ENCODE data around the gene SLC9A2. TPM values are rescaled to one million over a fixed set of nuclear protein-coding genes. Genes with fewer than 3 reads are reported as not detected.
A peak's percentile ranks its signal among the peaks of the same experiment; 100 is the strongest.

SLC9A2 gene
- total and polyA plus RNA-seq, 5 donors from 2014 or later = not detected

GRCh38 chr2:102724016-102724490 lies 104.7 kb downstream of the SLC9A2 start:
- peaks cover 82% of the 10 kb centered on the region for H3K36me3 ChIP-seq (ENCODE audit: control insufficient read depth, insufficient read depth, low read length)
- H3K4me1 ChIP-seq (ENCODE audit: control insufficient read depth, insufficient read depth, low read length, poor library complexity, severe bottlenecking) = no peaks in the 10 kb centered on the region
- Mint-ChIP-seq H3K36me3 (peaks cover 67% of the 10 kb centered on the region), H3K27ac (peak overlapping the region in 1 of 3 donors; percentile 21), H3K4me1 (peaks cover 0 to 12% (median 1%) of the 10 kb centered on the region in 4 donors), H3K4me3 (no peak overlapping the region), H3K27me3 (no peaks in the 10 kb centered on the region), H3K9me3 (no peaks in the 10 kb centered on the region)
- no peaks in the 10 kb centered on the region for H3K27me3 ChIP-seq (ENCODE audit: control insufficient read depth, insufficient read depth, low read length)
- no peak overlapping the region for H3K4me3 ChIP-seq (ENCODE audit: low read depth, low read length)
- DNase-seq (no peak), ATAC-seq (ENCODE audit: low read depth in 2 of 2) (no peak)
- H3K27ac ChIP-seq (ENCODE audit: insufficient read depth, low read length, poor library complexity, severe bottlenecking) = no peak overlapping the region
- H3K9me3 ChIP-seq (ENCODE audit: control insufficient read depth in 2 of 2, low read length in 2 of 2) = no peaks in the 10 kb centered on the region

- H3K27me3 Mint-ChIP-seq = no peaks in the 10 kb centered on the region
- H3K4me3 Mint-ChIP-seq = no peak overlapping the region
- Histone ChIP-seq H3K27ac (ENCODE audit: insufficient read depth, low read length, poor library complexity, severe bottlenecking) (no peak overlapping the region), H3K36me3 (ENCODE audit: control insufficient read depth, insufficient read depth, low read length) (peaks cover 81% of the 10 kb centered on the region), H3K27me3 (ENCODE audit: control insufficient read depth, insufficient read depth, low read length) (no peaks in the 10 kb centered on the region), H3K4me3 (ENCODE audit: low read depth, low read length) (no peak overlapping the region), H3K4me1 (ENCODE audit: control insufficient read depth, insufficient read depth, low read length, poor library complexity, severe bottlenecking) (no peaks in the 10 kb centered on the region), H3K9me3 (ENCODE audit: control insufficient read depth in 2 of 2, low read length in 2 of 2) (no peaks in the 10 kb centered on the region)
- H3K9me3 Mint-ChIP-seq = no peaks in the 10 kb centered on the region
- no peak overlapping the region for H3K27ac Mint-ChIP-seq
- ATAC-seq (ENCODE audit: low read depth in 2 of 2) (no peak), DNase-seq (no peak)
- peaks cover 0 to 7% (median 1%) of the 10 kb centered on the region in 4 donors for H3K4me1 Mint-ChIP-seq
- H3K36me3 Mint-ChIP-seq = peaks cover 64% of the 10 kb centered on the region
Measured at GRCh38 chr2:102724553-102724952, 105.2 kb downstream of the SLC9A2 start.

GRCh38 chr2:102726128-102727087 lies 107.1 kb downstream of the SLC9A2 start:
- peaks cover 67% of the 10 kb centered on the region for H3K36me3 ChIP-seq (ENCODE audit: control insufficient read depth, insufficient read depth, low read length)
- no peaks in the 10 kb centered on the region for H3K4me1 ChIP-seq (ENCODE audit: control insufficient read depth, insufficient read depth, low read length, poor library complexity, severe bottlenecking)
- no peaks in the 10 kb centered on the region for H3K9me3 Mint-ChIP-seq
- peaks cover 0 to 6% (median 1%) of the 10 kb centered on the region in 4 donors for H3K4me1 Mint-ChIP-seq
- H3K4me3 ChIP-seq (ENCODE audit: low read depth, low read length) = no peak overlapping the region
- ATAC-seq (ENCODE audit: low read depth in 2 of 2) = no peak
- peak overlapping the region in 1 of 3 donors; percentile 60 for H3K27ac Mint-ChIP-seq
- H3K36me3 Mint-ChIP-seq = peaks cover 58% of the 10 kb centered on the region
- no peak overlapping the region for H3K27ac ChIP-seq (ENCODE audit: insufficient read depth, low read length, poor library complexity, severe bottlenecking)
- H3K9me3 ChIP-seq (ENCODE audit: control insufficient read depth in 2 of 2, low read length in 2 of 2) = no peaks in the 10 kb centered on the region
- H3K27me3 ChIP-seq (ENCODE audit: control insufficient read depth, insufficient read depth, low read length) = no peaks in the 10 kb centered on the region
- H3K4me3 Mint-ChIP-seq = no peak overlapping the region
- no peaks in the 10 kb centered on the region for H3K27me3 Mint-ChIP-seq
- no peak for DNase-seq

- no peak for ATAC-seq (ENCODE audit: low read depth in 2 of 2)
- peak overlapping the region; percentile 64 for H3K27ac ChIP-seq (ENCODE audit: insufficient read depth, low read length, poor library complexity, severe bottlenecking)
- Mint-ChIP-seq H3K4me1 (peaks cover 34 to 50% (median 45%) of the 10 kb centered on the region in 4 donors), H3K36me3 (peaks cover 11% of the 10 kb centered on the region), H3K4me3 (peak overlapping the region; percentile 95 to 98 (median 96)), H3K9me3 (no peaks in the 10 kb centered on the region), H3K27ac (peak overlapping the region; percentile 90 to 94 (median 94)), H3K27me3 (no peaks in the 10 kb centered on the region)
- H3K27me3 ChIP-seq (ENCODE audit: control insufficient read depth, insufficient read depth, low read length) = no peaks in the 10 kb centered on the region
- H3K36me3 ChIP-seq (ENCODE audit: control insufficient read depth, insufficient read depth, low read length) = peaks cover 6% of the 10 kb centered on the region
- H3K4me3 ChIP-seq (ENCODE audit: low read depth, low read length) = peak overlapping the region; percentile 97
- H3K9me3 ChIP-seq (ENCODE audit: control insufficient read depth in 2 of 2, low read length in 2 of 2) = no peaks in the 10 kb centered on the region
- H3K4me1 ChIP-seq (ENCODE audit: control insufficient read depth, insufficient read depth, low read length, poor library complexity, severe bottlenecking) = peaks cover 27% of the 10 kb centered on the region
- no peak for DNase-seq
Measured at GRCh38 chr2:102735416-102736109, 116.2 kb downstream of the SLC9A2 start.

- ATAC-seq (ENCODE audit: low read depth in 2 of 2) = no peak
- Mint-ChIP-seq H3K36me3 (peaks cover 7% of the 10 kb centered on the region), H3K27ac (peak overlapping the region; percentile 90 to 94 (median 94)), H3K9me3 (no peaks in the 10 kb centered on the region), H3K27me3 (no peaks in the 10 kb centered on the region), H3K4me3 (peak overlapping the region; percentile 95 to 98 (median 96)), H3K4me1 (peaks cover 34 to 50% (median 45%) of the 10 kb centered on the region in 4 donors)
- H3K27me3 ChIP-seq (ENCODE audit: control insufficient read depth, insufficient read depth, low read length) = no peaks in the 10 kb centered on the region
- H3K9me3 ChIP-seq (ENCODE audit: control insufficient read depth in 2 of 2, low read length in 2 of 2) = no peaks in the 10 kb centered on the region
- H3K4me3 ChIP-seq (ENCODE audit: low read depth, low read length) = peak overlapping the region; percentile 97
- no peak for DNase-seq
- H3K4me1 ChIP-seq (ENCODE audit: control insufficient read depth, insufficient read depth, low read length, poor library complexity, severe bottlenecking) = peaks cover 27% of the 10 kb centered on the region
- H3K36me3 ChIP-seq (ENCODE audit: control insufficient read depth, insufficient read depth, low read length) = peaks cover 6% of the 10 kb centered on the region
- H3K27ac ChIP-seq (ENCODE audit: insufficient read depth, low read length, poor library complexity, severe bottlenecking) = peak overlapping the region; percentile 64
Measured at GRCh38 chr2:102736110-102736409, 116.7 kb downstream of the SLC9A2 start.

- peak overlapping the region; percentile 90 to 94 (median 94) for H3K27ac Mint-ChIP-seq
- Histone ChIP-seq H3K27me3 (ENCODE audit: control insufficient read depth, insufficient read depth, low read length) (no peaks in the 10 kb centered on the region), H3K4me1 (ENCODE audit: control insufficient read depth, insufficient read depth, low read length, poor library complexity, severe bottlenecking) (peaks cover 27% of the 10 kb centered on the region), H3K27ac (ENCODE audit: insufficient read depth, low read length, poor library complexity, severe bottlenecking) (peak overlapping the region; percentile 64), H3K9me3 (ENCODE audit: control insufficient read depth in 2 of 2, low read length in 2 of 2) (no peaks in the 10 kb centered on the region), H3K4me3 (ENCODE audit: low read depth, low read length) (peak overlapping the region; percentile 97), H3K36me3 (ENCODE audit: control insufficient read depth, insufficient read depth, low read length) (peaks cover 4% of the 10 kb centered on the region)
- DNase-seq = peak; percentile 77 to 85 (median 82)
- H3K4me3 Mint-ChIP-seq = peak overlapping the region; percentile 95 to 98 (median 96)
- peaks cover 3% of the 10 kb centered on the region for H3K36me3 Mint-ChIP-seq
- no peaks in the 10 kb centered on the region for H3K27me3 Mint-ChIP-seq
- ATAC-seq (ENCODE audit: low read depth in 2 of 2) = peak; percentile 85 to 89
- H3K9me3 Mint-ChIP-seq = no peaks in the 10 kb centered on the region
- H3K4me1 Mint-ChIP-seq = peaks cover 34 to 50% (median 45%) of the 10 kb centered on the region in 4 donors
Measured at GRCh38 chr2:102736410-102737409, 117.4 kb downstream of the SLC9A2 start.

- Histone ChIP-seq H3K4me3 (ENCODE audit: low read depth, low read length) (peak overlapping the region; percentile 97), H3K9me3 (ENCODE audit: control insufficient read depth in 2 of 2, low read length in 2 of 2) (no peaks in the 10 kb centered on the region)
- peaks cover 34 to 50% (median 45%) of the 10 kb centered on the region in 4 donors for H3K4me1 Mint-ChIP-seq
Measured at GRCh38 chr2:102737431-102737830, 118.1 kb downstream of the SLC9A2 start.

More at GRCh38 chr2:102737431-102737830, 118.1 kb downstream of the SLC9A2 start:
- Histone ChIP-seq H3K27me3 (ENCODE audit: control insufficient read depth, insufficient read depth, low read length) (no peaks in the 10 kb centered on the region), H3K36me3 (ENCODE audit: control insufficient read depth, insufficient read depth, low read length) (peaks cover 2% of the 10 kb centered on the region), H3K27ac (ENCODE audit: insufficient read depth, low read length, poor library complexity, severe bottlenecking) (peak overlapping the region; percentile 64), H3K4me1 (ENCODE audit: control insufficient read depth, insufficient read depth, low read length, poor library complexity, severe bottlenecking) (peaks cover 27% of the 10 kb centered on the region)
- H3K27me3 Mint-ChIP-seq = no peaks in the 10 kb centered on the region
- H3K9me3 Mint-ChIP-seq = no peaks in the 10 kb centered on the region
- ATAC-seq (ENCODE audit: low read depth in 2 of 2) (no peak), DNase-seq (no peak)
- H3K4me3 Mint-ChIP-seq = peak overlapping the region; percentile 95 to 98 (median 96)
- peaks cover 3% of the 10 kb centered on the region for H3K36me3 Mint-ChIP-seq
- H3K27ac Mint-ChIP-seq = peak overlapping the region; percentile 90 to 94 (median 94)

Data from CD4-positive, CD25-positive, alpha-beta regulatory T cell (primary cell).